ENCODE results near the gene ADGRF1.

Gene ADGRF1

DNA sequence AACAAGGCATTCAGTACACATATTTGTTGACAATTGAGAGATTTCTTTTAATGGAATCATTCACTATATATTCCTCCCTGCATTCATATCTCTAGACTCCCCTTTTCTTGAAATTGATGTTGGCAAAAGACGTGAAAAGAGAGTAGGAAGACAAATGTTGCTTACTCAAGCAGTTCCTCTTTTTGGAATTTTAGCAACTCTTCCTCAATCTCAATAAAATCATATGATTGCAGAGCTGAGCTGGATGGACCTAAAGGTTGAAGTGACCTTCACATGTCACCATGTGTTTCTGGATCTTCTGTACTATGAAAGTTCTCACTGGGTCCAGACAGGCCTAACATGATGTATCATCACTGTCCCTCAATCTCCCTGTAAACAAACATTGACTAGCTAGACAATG, 18.6 kb downstream of the ADGRF1 start:
- Histone ChIP-seq H3K4me1 (ENCODE audit: control insufficient read depth, insufficient read depth, low read depth, low read length) (no peaks in the 10 kb centered on the region), H3K4ac (ENCODE audit: low read depth in 1 of 2, low read length in 2 of 2) (no peak overlapping the region), H3K27ac (ENCODE audit: low read length, poor library complexity, severe bottlenecking) (no peak overlapping the region), H3K14ac (ENCODE audit: low read length in 2 of 2) (no peak overlapping the region), H3K79me1 (replicated peaks; ENCODE audit: low read length, poor library complexity, severe bottlenecking) (no peaks in the 10 kb centered on the region), H3K27me3 (ENCODE audit: control insufficient read depth in 1 of 2, insufficient read depth in 1 of 2, low read length in 2 of 2) (peaks cover 0 to 10% of the 10 kb centered on the region in 2 experiments), H3K4me2 (ENCODE audit: low read length, poor library complexity, severe bottlenecking) (no peak overlapping the region), H3K23ac (ENCODE audit: low read length in 2 of 2) (no peak overlapping the region), H2BK5ac (ENCODE audit: low read depth, low read length, poor library complexity, severe bottlenecking) (no peak overlapping the region), H4K91ac (ENCODE audit: low read length) (no peak overlapping the region), H3K9ac (ENCODE audit: low read length) (no peak overlapping the region), H4K8ac (ENCODE audit: low read length) (no peak overlapping the region), H2BK15ac (ENCODE audit: low read depth, poor library complexity, severe bottlenecking) (no peak overlapping the region), H3K4me3 (ENCODE audit: insufficient read depth in 1 of 2, low read depth in 1 of 2, low read length in 2 of 2) (no peak overlapping the region), H2AFZ (ENCODE audit: low read depth, low read length) (no peak overlapping the region), H3K9me3 (ENCODE audit: control insufficient read depth, low read length) (no peaks in the 10 kb centered on the region), H2AK5ac (ENCODE audit: low read length, severe bottlenecking) (no peak overlapping the region), H3K18ac (ENCODE audit: low read depth in 1 of 2, low read length in 2 of 2) (no peak overlapping the region), H2BK12ac (ENCODE audit: low read length in 2 of 2) (no peak overlapping the region), H3K36me3 (ENCODE audit: control insufficient read depth in 1 of 2, insufficient read depth in 2 of 2, low read depth in 1 of 2, low read length in 2 of 2) (no peaks in the 10 kb centered on the region), H2BK120ac (ENCODE audit: low read depth, low read length) (no peak overlapping the region)
- no CpG with 5 or more reads among the region's 1 CpG for WGBS
- no peak for DNase-seq

DNA sequence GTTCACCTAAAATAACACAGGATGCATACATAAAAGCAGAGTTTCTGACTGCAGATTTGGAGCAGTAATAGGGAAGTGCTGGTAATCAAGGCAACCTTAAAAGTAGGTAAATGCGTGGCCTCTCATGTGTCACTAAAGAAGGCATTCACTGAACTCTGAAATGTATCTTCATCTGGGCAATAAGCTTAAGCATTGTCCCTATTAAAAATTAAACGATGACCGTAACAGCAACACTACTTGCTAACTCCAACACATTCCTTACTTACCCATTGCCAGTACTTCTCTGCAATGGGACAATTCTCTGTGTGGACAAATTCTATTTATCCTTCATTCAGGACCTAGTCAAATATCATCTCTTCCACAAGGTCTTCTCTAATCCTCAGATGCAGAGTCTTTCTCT, 19.9 kb downstream of the ADGRF1 start:
- H3K4me3 ChIP-seq (ENCODE audit: insufficient read depth in 1 of 2, low read depth in 1 of 2, low read length in 2 of 2) = no peak overlapping the region
- H2AK5ac ChIP-seq (ENCODE audit: low read length, severe bottlenecking) = no peak overlapping the region
- H3K14ac ChIP-seq (ENCODE audit: low read length in 2 of 2) = no peak overlapping the region
- no peak overlapping the region for H2BK120ac ChIP-seq (ENCODE audit: low read depth, low read length)
- H2AFZ ChIP-seq (ENCODE audit: low read depth, low read length) = no peak overlapping the region
- H3K79me1 ChIP-seq (replicated peaks; ENCODE audit: low read length, poor library complexity, severe bottlenecking) = no peaks in the 10 kb centered on the region
- no peak overlapping the region for H2BK12ac ChIP-seq (ENCODE audit: low read length in 2 of 2)
- no peak overlapping the region for H4K91ac ChIP-seq (ENCODE audit: low read length)
- DNase-seq = no peak
- no peak overlapping the region for H3K4ac ChIP-seq (ENCODE audit: low read depth in 1 of 2, low read length in 2 of 2)
- H4K8ac ChIP-seq (ENCODE audit: low read length) = no peak overlapping the region
- H3K23ac ChIP-seq (ENCODE audit: low read length in 2 of 2) = no peak overlapping the region
- H3K4me1 ChIP-seq (ENCODE audit: control insufficient read depth, insufficient read depth, low read depth, low read length) = no peaks in the 10 kb centered on the region
- no peak overlapping the region for H3K4me2 ChIP-seq (ENCODE audit: low read length, poor library complexity, severe bottlenecking)
- H3K27me3 ChIP-seq (ENCODE audit: control insufficient read depth in 1 of 2, insufficient read depth in 1 of 2, low read length in 2 of 2) = peaks cover 0 to 3% of the 10 kb centered on the region in 2 experiments
- no peak overlapping the region for H3K9ac ChIP-seq (ENCODE audit: low read length)
- no peaks in the 10 kb centered on the region for H3K9me3 ChIP-seq (ENCODE audit: control insufficient read depth, low read length)
- H2BK15ac ChIP-seq (ENCODE audit: low read depth, poor library complexity, severe bottlenecking) = no peak overlapping the region
- no peak overlapping the region for H2BK5ac ChIP-seq (ENCODE audit: low read depth, low read length, poor library complexity, severe bottlenecking)
- no peak overlapping the region for H3K18ac ChIP-seq (ENCODE audit: low read depth in 1 of 2, low read length in 2 of 2)
- H3K36me3 ChIP-seq (ENCODE audit: control insufficient read depth in 1 of 2, insufficient read depth in 2 of 2, low read depth in 1 of 2, low read length in 2 of 2) = no peaks in the 10 kb centered on the region
- 97% methylated on average over 3 of the region's 3 CpGs for WGBS
- no peak overlapping the region for H3K27ac ChIP-seq (ENCODE audit: low read length, poor library complexity, severe bottlenecking)

DNA sequence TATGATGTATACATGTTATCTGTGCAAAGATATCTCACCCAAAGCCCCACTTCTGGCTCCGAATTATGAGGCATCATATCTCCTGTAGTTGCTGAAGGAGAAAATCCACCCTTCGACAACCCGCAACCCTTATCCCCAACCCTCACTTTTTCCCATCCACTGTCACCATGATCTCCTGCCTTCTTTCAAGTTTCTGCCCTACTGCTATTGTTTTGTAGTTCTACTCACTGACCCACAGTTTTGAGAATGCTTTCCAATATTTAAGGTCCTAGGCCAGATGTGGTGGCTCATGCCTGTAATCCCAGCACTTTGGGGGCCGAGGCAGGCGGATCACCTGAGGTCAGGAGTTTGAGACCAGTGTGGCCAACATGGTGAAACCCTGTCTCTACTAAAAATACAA, 22.2 kb downstream of the ADGRF1 start:
- Histone ChIP-seq H2BK12ac (ENCODE audit: low read length in 2 of 2) (no peak overlapping the region), H2AK5ac (ENCODE audit: low read length, severe bottlenecking) (no peak overlapping the region), H2BK15ac (ENCODE audit: low read depth, poor library complexity, severe bottlenecking) (no peak overlapping the region), H3K18ac (ENCODE audit: low read depth in 1 of 2, low read length in 2 of 2) (no peak overlapping the region), H4K8ac (ENCODE audit: low read length) (no peak overlapping the region), H3K27me3 (ENCODE audit: control insufficient read depth in 1 of 2, insufficient read depth in 1 of 2, low read length in 2 of 2) (no peaks in the 10 kb centered on the region), H3K4me1 (ENCODE audit: control insufficient read depth, insufficient read depth, low read depth, low read length) (no peaks in the 10 kb centered on the region), H4K91ac (ENCODE audit: low read length) (peak overlapping the region; percentile 22), H3K4me2 (ENCODE audit: low read length, poor library complexity, severe bottlenecking) (no peak overlapping the region), H3K9ac (ENCODE audit: low read length) (no peak overlapping the region), H3K4me3 (ENCODE audit: insufficient read depth in 1 of 2, low read depth in 1 of 2, low read length in 2 of 2) (no peak overlapping the region), H3K4ac (ENCODE audit: low read depth in 1 of 2, low read length in 2 of 2) (no peak overlapping the region), H3K27ac (ENCODE audit: low read length, poor library complexity, severe bottlenecking) (no peak overlapping the region), H3K23ac (ENCODE audit: low read length in 2 of 2) (no peak overlapping the region), H3K14ac (ENCODE audit: low read length in 2 of 2) (no peak overlapping the region), H3K79me1 (replicated peaks; ENCODE audit: low read length, poor library complexity, severe bottlenecking) (no peaks in the 10 kb centered on the region), H2AFZ (ENCODE audit: low read depth, low read length) (no peak overlapping the region), H3K9me3 (ENCODE audit: control insufficient read depth, low read length) (no peaks in the 10 kb centered on the region), H2BK120ac (ENCODE audit: low read depth, low read length) (no peak overlapping the region), H3K36me3 (ENCODE audit: control insufficient read depth in 1 of 2, insufficient read depth in 2 of 2, low read depth in 1 of 2, low read length in 2 of 2) (no peaks in the 10 kb centered on the region), H2BK5ac (ENCODE audit: low read depth, low read length, poor library complexity, severe bottlenecking) (no peak overlapping the region)
- WGBS = 90% methylated on average over 3 of the region's 5 CpGs
- DNase-seq = no peak

DNA sequence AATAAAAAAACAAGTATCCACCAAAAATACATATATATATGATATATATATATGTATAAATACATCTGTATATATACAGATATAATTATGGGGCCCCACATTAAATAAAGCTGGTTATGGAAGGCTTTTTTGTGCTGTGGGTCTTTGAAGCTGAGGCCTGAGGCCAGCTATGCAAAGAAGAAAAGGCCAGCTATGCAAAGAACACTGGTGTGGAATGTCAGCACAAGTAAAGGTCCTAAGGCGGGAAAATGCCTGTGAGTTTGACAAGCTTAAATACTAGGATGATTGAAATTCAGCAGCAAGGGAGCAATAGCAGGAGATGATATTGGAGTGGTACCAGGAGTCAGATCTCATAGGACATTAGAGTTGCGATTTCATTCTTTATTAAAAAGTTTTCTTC, 25.2 kb downstream of the ADGRF1 start:
- no peak overlapping the region for H2BK12ac ChIP-seq (ENCODE audit: low read length in 2 of 2)
- H4K91ac ChIP-seq (ENCODE audit: low read length) = no peak overlapping the region
- no peaks in the 10 kb centered on the region for H3K36me3 ChIP-seq (ENCODE audit: control insufficient read depth in 1 of 2, insufficient read depth in 2 of 2, low read depth in 1 of 2, low read length in 2 of 2)
- no peak overlapping the region for H2BK5ac ChIP-seq (ENCODE audit: low read depth, low read length, poor library complexity, severe bottlenecking)
- no peak overlapping the region for H2BK15ac ChIP-seq (ENCODE audit: low read depth, poor library complexity, severe bottlenecking)
- H2AK5ac ChIP-seq (ENCODE audit: low read length, severe bottlenecking) = no peak overlapping the region
- no peak overlapping the region for H2AFZ ChIP-seq (ENCODE audit: low read depth, low read length)
- H3K23ac ChIP-seq (ENCODE audit: low read length in 2 of 2) = no peak overlapping the region
- no peak overlapping the region for H3K4me2 ChIP-seq (ENCODE audit: low read length, poor library complexity, severe bottlenecking)
- no peak overlapping the region for H2BK120ac ChIP-seq (ENCODE audit: low read depth, low read length)
- no peak for DNase-seq
- no peak overlapping the region for H3K27ac ChIP-seq (ENCODE audit: low read length, poor library complexity, severe bottlenecking)
- peaks cover 0 to 4% of the 10 kb centered on the region in 2 experiments for H3K27me3 ChIP-seq (ENCODE audit: control insufficient read depth in 1 of 2, insufficient read depth in 1 of 2, low read length in 2 of 2)
- no peak overlapping the region for H3K14ac ChIP-seq (ENCODE audit: low read length in 2 of 2)
- H3K79me1 ChIP-seq (replicated peaks; ENCODE audit: low read length, poor library complexity, severe bottlenecking) = no peaks in the 10 kb centered on the region
- H4K8ac ChIP-seq (ENCODE audit: low read length) = no peak overlapping the region
- peaks cover 3% of the 10 kb centered on the region for H3K4me1 ChIP-seq (ENCODE audit: control insufficient read depth, insufficient read depth, low read depth, low read length)
- no peak overlapping the region for H3K9ac ChIP-seq (ENCODE audit: low read length)
- H3K9me3 ChIP-seq (ENCODE audit: control insufficient read depth, low read length) = no peaks in the 10 kb centered on the region
- no peak overlapping the region for H3K4ac ChIP-seq (ENCODE audit: low read depth in 1 of 2, low read length in 2 of 2)
- no peak overlapping the region for H3K18ac ChIP-seq (ENCODE audit: low read depth in 1 of 2, low read length in 2 of 2)
- 77% methylated on average over 1 of the region's 2 CpGs for WGBS
- H3K4me3 ChIP-seq (ENCODE audit: insufficient read depth in 1 of 2, low read depth in 1 of 2, low read length in 2 of 2) = no peak overlapping the region
